SK-N-MC (cell line): Measurements from ENCODE around the gene NOXA1.

ENCODE experiments used
- EZH2 ChIP-seq: fragments of 200-600 bp; sonication (generic); IDR thresholded peaks from one replicate; pipeline ENCODE4 v1.6.1; 2017; ENCODE audit warnings: antibody characterized with exemption
- POLR2AphosphoS5 ChIP-seq: IDR thresholded peaks from 2 replicates; pipeline ENCODE4 v1.6.1; 2012; ENCODE audit warnings: mild to moderate bottlenecking, low read depth, low read length, borderline replicate concordance

DNA sequence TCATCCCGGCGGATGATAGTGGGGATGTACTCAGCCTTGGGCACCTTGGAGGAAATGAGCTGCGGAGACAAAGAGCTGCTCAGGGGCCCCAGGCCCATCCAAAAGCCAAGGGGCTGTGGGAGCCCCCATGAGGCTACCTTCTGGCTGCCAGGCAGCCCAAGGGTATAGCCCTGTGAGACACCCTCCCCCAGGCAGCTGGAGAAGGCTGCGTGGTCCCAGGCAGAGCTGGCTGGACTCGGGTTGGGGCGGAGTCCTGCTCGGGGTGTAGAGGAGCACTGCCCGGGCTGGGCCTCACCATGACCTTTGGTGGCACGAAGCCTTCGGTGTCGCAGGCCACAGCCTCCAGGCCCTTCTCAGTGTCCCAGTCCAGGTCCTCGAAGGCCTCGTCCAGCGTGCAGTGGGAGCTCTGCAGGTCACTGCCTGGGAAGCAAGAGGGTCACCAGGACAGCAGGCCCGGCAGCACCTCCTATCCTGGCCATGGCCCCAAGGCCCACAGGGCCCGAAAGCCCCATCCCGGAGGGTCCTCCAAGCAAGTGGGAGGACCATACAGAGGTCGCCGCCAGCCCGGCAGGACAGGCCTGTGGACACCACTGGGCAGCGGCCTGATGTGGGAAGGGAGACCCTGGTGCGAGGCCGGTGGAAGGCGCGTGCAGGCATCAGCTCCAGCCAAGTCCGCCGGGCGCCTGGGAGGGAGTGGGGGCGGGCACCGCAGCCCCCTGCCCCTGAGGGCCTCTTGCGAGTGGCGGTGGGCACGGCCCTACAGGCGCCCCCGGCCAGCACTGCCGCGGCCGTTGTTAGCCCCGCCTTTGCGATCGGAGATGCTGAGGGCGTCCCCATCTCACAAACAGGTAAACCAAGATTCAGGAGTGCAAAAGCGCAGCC is 29.8 kb downstream of the NOXA1 start:
- TF ChIP-seq POLR2AphosphoS5, result no peak
- no peak for TF ChIP-seq EZH2
